HepG2 (cell line): ENCODE measurements around the gene AMBRA1. TPM values are rescaled to one million over a fixed set of nuclear protein-coding genes. Genes with fewer than 3 reads are reported as not detected.

Experiments used
- ARID2 ChIP-seq: sonication (generic); formaldehyde crosslinking; IDR thresholded peaks from 2 replicates; pipeline ENCODE4 v1.8.1; 2022; ENCODE audit warnings: mild to moderate bottlenecking, missing genetic modification reagents, borderline replicate concordance
- ATAD3A ChIP-seq: sonication (generic); formaldehyde crosslinking; IDR thresholded peaks from 2 replicates; pipeline ENCODE4 v1.4.0; 2020; ENCODE audit warnings: missing genetic modification reagents
- CBFB ChIP-seq: sonication (generic); formaldehyde crosslinking; IDR thresholded peaks from 2 replicates; pipeline ENCODE4 v1.4.0; 2020; ENCODE audit warnings: missing genetic modification reagents
- CCDC6 ChIP-seq: sonication (generic); formaldehyde crosslinking; IDR thresholded peaks from 2 replicates; pipeline ENCODE4 v1.8.1; 2022; ENCODE audit warnings: mild to moderate bottlenecking, missing genetic modification reagents, moderate library complexity
- CHD4 ChIP-seq: fragments of 200-600 bp; sonication (generic); IDR thresholded peaks from 2 replicates; pipeline ENCODE4 v1.7.0; 2017; ENCODE audit warnings: mild to moderate bottlenecking, low read length, borderline replicate concordance
- GATA4 ChIP-seq: sonication (generic); IDR thresholded peaks from 2 replicates; pipeline ENCODE4 v1.6.1; 2016; ENCODE audit warnings: antibody characterized with exemption, low read depth, borderline replicate concordance
- GTF3A ChIP-seq: sonication (generic); formaldehyde crosslinking; conservative IDR thresholded peaks from 2 replicates; pipeline ENCODE4 v1.4.0; 2020; ENCODE audit warnings: mild to moderate bottlenecking, missing genetic modification reagents
- MXI1 ChIP-seq: IDR thresholded peaks from 3 replicates; pipeline ENCODE4 v1.6.1; 2012; ENCODE audit warnings: low read depth, low read length, inconsistent platforms, borderline replicate concordance
- NFE2 ChIP-seq: sonication (generic); formaldehyde crosslinking; IDR thresholded peaks from 2 replicates; pipeline ENCODE4 v1.4.0; 2020; ENCODE audit warnings: missing genetic modification reagents
- NKX3-1 ChIP-seq: sonication (generic); formaldehyde crosslinking; IDR thresholded peaks from 2 replicates; pipeline ENCODE4 v1.5.0; 2020; ENCODE audit warnings: missing genetic modification reagents
- NR2C2 ChIP-seq: sonication (generic); formaldehyde crosslinking; IDR thresholded peaks from 2 replicates; pipeline ENCODE4 v1.4.0; 2020; ENCODE audit warnings: missing genetic modification reagents, mild to moderate bottlenecking, moderate library complexity, borderline replicate concordance
- TAF1 ChIP-seq: sonication (generic); formaldehyde crosslinking; IDR thresholded peaks from 2 replicates; pipeline ENCODE4 v1.4.0; 2020; ENCODE audit warnings: missing genetic modification reagents
- ZFP41 ChIP-seq: sonication (generic); formaldehyde crosslinking; IDR thresholded peaks from 2 replicates; pipeline ENCODE4 v1.4.0; 2020; ENCODE audit warnings: mild to moderate bottlenecking, missing genetic modification reagents, borderline replicate concordance
- ZFY ChIP-seq: sonication (generic); formaldehyde crosslinking; IDR thresholded peaks from 2 replicates; pipeline ENCODE4 v1.4.0; 2020; ENCODE audit warnings: missing genetic modification reagents
- ZNF644 ChIP-seq: IDR thresholded peaks from 2 replicates; pipeline ENCODE4 v1.6.1; 2016; ENCODE audit warnings: low read depth
- ZNF761 ChIP-seq: sonication (generic); formaldehyde crosslinking; conservative IDR thresholded peaks from 2 replicates; pipeline ENCODE4 v1.4.0; 2020; ENCODE audit warnings: mild to moderate bottlenecking, missing genetic modification reagents
- ZNF792 ChIP-seq: IDR thresholded peaks from 2 replicates; pipeline ENCODE4 v1.6.1; 2016
- ZZZ3 ChIP-seq: sonication (generic); formaldehyde crosslinking; IDR thresholded peaks from 2 replicates; pipeline ENCODE4 v1.4.0; 2020; ENCODE audit warnings: missing genetic modification reagents, mild to moderate bottlenecking, borderline replicate concordance
- polyA plus RNA-seq, 8 experiments: library from polyadenylated mRNA; depleted of rRNA in 3 of 8; stranded (reverse) in 7 of 8; unstranded in 1 of 8; fragments of >200 nt; fragmentation: Illumina TruSeq in 4 of 8; extraction: Trizol in 4 of 8; gene quantifications; 2 replicates each; pipeline versions ENCODE4 v1.2.1 to v1.2.3, GENCODE V29; 2011 to 2016; ENCODE audit warnings: low read depth in 4 of 8, missing spikeins in 1 of 8, mixed read lengths in 1 of 8; ENCODE audit not compliant: insufficient read depth in 1 of 8
- total RNA-seq, 5 experiments: library from RNA; depleted of rRNA; stranded (reverse); fragments of >200 nt; fragmentation: Illumina TruSeq; extraction: Trizol; gene quantifications; 2 replicates each; pipeline ENCODE4 v1.2.3, GENCODE V29; 2016; ENCODE audit warnings: low read depth in 1 of 5
- TF ChIP-seq, protein P1 (sequence below), 2 experiments: fragments of 450-650 bp in 1 of 2; sonication (generic) in 1 of 2; formaldehyde crosslinking in 1 of 2; IDR thresholded peaks; 2 replicates each; pipeline versions ENCODE4 v1.6.1 to v1.8.0; 2016 to 2022; ENCODE audit warnings: antibody characterized with exemption in 1 of 2, mild to moderate bottlenecking in 1 of 2, missing genetic modification reagents in 1 of 2
- TF ChIP-seq, protein P2 (sequence below): sonication (generic); formaldehyde crosslinking; IDR thresholded peaks from 2 replicates; pipeline ENCODE4 v1.9.0; 2022; ENCODE audit warnings: missing genetic modification reagents, mild to moderate bottlenecking, borderline replicate concordance
- TF ChIP-seq, protein P3 (sequence below): sonication (generic); formaldehyde crosslinking; IDR thresholded peaks from 2 replicates; pipeline ENCODE4 v1.5.0; 2020; ENCODE audit warnings: missing genetic modification reagents

AMBRA1 gene
- total and polyA plus RNA-seq, 2 of the 13 experiments (the other 11 are each of a cell fraction or from before 2014, with no cell fraction given): 15.7 to 26.0 TPM

DNA sequence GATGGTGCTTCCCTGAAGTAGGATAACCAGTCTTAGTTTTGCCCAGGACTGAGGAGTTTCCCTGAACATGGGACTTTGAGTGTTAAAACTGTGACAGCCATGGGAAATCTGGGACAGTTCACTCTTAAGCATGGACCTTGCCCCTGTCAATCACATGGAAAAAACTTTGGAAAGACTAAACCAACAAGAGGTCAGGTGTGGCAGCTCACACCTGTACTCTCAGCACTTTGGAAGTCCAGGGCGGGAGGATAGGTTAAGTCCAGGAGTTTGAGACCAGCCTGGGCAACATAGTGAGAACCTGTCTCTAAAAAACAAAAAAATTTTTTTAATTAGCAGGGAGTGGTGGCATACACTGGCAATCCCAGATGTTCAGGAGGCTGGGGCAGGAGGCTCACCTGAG, 3.3 kb upstream of the AMBRA1 start (continued):
- TF ChIP-seq ARID2 (no peak), NKX3-1 (CRISPR knock-in tag) (no peak), MXI1 (peak; percentile 48; the same call in 1 of the 3 replicates), NFE2 (CRISPR knock-in tag) (no peak), NR2C2 (CRISPR knock-in tag) (0 out of 2 replicates have a peak, but pooled peaks have one; percentile 28), ZNF792 (CRISPR knock-in tag) (no peak), ZNF761 (no peak), GATA4 (no peak), CCDC6 (CRISPR knock-in tag) (no peak), TAF1 (no peak), ZNF644 (CRISPR knock-in tag) (peak; percentile 59; the same call in 1 of the 2 replicates), ATAD3A (no peak), ZFP41 (CRISPR knock-in tag) (no peak), ZFY (CRISPR knock-in tag) (no peak), CHD4 (peak; percentile 64; the same call in 1 of the 2 replicates), CBFB (CRISPR knock-in tag) (no peak), ZZZ3 (CRISPR knock-in tag) (no peak), GTF3A (no peak)
- TF ChIP-seq, protein P1, sequence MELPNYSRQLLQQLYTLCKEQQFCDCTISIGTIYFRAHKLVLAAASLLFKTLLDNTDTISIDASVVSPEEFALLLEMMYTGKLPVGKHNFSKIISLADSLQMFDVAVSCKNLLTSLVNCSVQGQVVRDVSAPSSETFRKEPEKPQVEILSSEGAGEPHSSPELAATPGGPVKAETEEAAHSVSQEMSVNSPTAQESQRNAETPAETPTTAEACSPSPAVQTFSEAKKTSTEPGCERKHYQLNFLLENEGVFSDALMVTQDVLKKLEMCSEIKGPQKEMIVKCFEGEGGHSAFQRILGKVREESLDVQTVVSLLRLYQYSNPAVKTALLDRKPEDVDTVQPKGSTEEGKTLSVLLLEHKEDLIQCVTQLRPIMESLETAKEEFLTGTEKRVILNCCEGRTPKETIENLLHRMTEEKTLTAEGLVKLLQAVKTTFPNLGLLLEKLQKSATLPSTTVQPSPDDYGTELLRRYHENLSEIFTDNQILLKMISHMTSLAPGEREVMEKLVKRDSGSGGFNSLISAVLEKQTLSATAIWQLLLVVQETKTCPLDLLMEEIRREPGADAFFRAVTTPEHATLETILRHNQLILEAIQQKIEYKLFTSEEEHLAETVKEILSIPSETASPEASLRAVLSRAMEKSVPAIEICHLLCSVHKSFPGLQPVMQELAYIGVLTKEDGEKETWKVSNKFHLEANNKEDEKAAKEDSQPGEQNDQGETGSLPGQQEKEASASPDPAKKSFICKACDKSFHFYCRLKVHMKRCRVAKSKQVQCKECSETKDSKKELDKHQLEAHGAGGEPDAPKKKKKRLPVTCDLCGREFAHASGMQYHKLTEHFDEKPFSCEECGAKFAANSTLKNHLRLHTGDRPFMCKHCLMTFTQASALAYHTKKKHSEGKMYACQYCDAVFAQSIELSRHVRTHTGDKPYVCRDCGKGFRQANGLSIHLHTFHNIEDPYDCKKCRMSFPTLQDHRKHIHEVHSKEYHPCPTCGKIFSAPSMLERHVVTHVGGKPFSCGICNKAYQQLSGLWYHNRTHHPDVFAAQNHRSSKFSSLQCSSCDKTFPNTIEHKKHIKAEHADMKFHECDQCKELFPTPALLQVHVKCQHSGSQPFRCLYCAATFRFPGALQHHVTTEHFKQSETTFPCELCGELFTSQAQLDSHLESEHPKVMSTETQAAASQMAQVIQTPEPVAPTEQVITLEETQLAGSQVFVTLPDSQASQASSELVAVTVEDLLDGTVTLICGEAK (IDR thresholded peaks at IDR 0.05): no peak
- TF ChIP-seq, protein P1 (CRISPR knock-in tag; IDR thresholded peaks at IDR 0.05): no peak
- TF ChIP-seq, protein P2, sequence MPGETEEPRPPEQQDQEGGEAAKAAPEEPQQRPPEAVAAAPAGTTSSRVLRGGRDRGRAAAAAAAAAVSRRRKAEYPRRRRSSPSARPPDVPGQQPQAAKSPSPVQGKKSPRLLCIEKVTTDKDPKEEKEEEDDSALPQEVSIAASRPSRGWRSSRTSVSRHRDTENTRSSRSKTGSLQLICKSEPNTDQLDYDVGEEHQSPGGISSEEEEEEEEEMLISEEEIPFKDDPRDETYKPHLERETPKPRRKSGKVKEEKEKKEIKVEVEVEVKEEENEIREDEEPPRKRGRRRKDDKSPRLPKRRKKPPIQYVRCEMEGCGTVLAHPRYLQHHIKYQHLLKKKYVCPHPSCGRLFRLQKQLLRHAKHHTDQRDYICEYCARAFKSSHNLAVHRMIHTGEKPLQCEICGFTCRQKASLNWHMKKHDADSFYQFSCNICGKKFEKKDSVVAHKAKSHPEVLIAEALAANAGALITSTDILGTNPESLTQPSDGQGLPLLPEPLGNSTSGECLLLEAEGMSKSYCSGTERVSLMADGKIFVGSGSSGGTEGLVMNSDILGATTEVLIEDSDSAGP (CRISPR knock-in tag): no peak
- TF ChIP-seq, protein P3, sequence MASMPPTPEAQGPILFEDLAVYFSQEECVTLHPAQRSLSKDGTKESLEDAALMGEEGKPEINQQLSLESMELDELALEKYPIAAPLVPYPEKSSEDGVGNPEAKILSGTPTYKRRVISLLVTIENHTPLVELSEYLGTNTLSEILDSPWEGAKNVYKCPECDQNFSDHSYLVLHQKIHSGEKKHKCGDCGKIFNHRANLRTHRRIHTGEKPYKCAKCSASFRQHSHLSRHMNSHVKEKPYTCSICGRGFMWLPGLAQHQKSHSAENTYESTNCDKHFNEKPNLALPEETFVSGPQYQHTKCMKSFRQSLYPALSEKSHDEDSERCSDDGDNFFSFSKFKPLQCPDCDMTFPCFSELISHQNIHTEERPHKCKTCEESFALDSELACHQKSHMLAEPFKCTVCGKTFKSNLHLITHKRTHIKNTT: no peak
